ENCODE results near the gene TUSC2. TPM values are rescaled to one million over a fixed set of nuclear protein-coding genes. Genes with fewer than 3 reads are reported as not detected.

The TUSC2 gene
- total and polyA plus RNA-seq, 2 experiments from 2014 or later, result 41.6 to 71.0 TPM

DNA sequence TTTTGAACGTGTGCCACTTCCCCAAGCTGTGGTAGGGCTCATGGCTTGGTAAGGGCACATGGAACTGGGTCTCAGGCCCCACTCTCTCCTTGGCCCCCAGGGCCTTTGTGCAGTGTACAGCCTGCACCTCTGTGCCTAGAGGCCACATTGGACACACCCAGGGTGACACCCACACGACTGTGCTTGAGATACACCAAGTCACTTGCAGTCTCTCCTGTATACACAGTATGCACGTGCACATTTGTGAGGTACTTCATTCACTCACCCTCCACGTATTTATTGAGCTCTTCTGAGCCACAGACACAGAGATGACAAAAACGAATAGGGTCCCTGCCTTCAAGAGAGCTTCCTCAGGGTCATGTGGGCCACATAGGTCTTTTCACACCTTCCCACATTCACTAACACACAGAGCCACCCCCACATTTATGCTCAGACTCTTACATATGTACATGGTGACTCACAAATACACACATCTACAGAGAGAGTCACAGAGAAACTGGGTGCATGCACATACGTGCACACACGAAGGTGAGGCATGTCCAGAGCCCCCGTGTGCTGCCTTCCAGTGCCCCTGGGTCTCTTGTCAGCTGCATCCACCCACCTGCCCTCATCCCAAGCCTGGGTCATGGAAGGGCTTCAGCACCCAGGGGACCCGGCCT lies 41.1 kb upstream of the TUSC2 start:
- 0 out of 2 replicates have a peak, but pooled peaks cover 5% of the 10 kb centered on the region for H3F3A ChIP-seq (replicated peaks; ENCODE audit: low read depth)
- H3K79me2 ChIP-seq (replicated peaks; ENCODE audit: insufficient read depth), result no peaks in the 10 kb centered on the region
- no peaks in the 10 kb centered on the region for H4K20me1 ChIP-seq (replicated peaks; ENCODE audit: insufficient read depth)
- TF ChIP-seq REST (IDR thresholded peaks at IDR 0.05; ENCODE audit: unreplicated experiment) (no peak), JUNB (IDR thresholded peaks at IDR 0.05; ENCODE audit: unreplicated experiment) (no peak), NANOG (IDR thresholded peaks at IDR 0.05; ENCODE audit: borderline replicate concordance) (no peak), EZH2 (IDR thresholded peaks at IDR 0.05; ENCODE audit: low read depth, unreplicated experiment) (no peak), ZNF114 (CRISPR knock-in tag; IDR thresholded peaks at IDR 0.05) (no peak)
- TF ChIP-seq, protein P1, sequence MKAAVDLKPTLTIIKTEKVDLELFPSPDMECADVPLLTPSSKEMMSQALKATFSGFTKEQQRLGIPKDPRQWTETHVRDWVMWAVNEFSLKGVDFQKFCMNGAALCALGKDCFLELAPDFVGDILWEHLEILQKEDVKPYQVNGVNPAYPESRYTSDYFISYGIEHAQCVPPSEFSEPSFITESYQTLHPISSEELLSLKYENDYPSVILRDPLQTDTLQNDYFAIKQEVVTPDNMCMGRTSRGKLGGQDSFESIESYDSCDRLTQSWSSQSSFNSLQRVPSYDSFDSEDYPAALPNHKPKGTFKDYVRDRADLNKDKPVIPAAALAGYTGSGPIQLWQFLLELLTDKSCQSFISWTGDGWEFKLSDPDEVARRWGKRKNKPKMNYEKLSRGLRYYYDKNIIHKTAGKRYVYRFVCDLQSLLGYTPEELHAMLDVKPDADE (IDR thresholded peaks at IDR 0.05), result no peak
- no peaks in the 10 kb centered on the region for H3K36me3 ChIP-seq (ENCODE audit: insufficient read depth)
- H3K4me3 ChIP-seq, result no peak overlapping the region
- Mint-ChIP-seq H3K27ac (no peak overlapping the region), H3K27me3 (ENCODE audit: insufficient read depth, low read depth, poor library complexity) (peaks cover 23% of the 10 kb centered on the region), H3K4me3 (no peak overlapping the region; the same call in 2 of the 3 replicates), H3K4me1 (peaks cover 29% of the 10 kb centered on the region), H3K36me3 (ENCODE audit: low read depth) (no peaks in the 10 kb centered on the region; the same call in 2 of the 3 replicates), H3K9me3 (no peaks in the 10 kb centered on the region; the same call in 2 of the 3 replicates)
- no peak overlapping the region for H3K27ac ChIP-seq (ENCODE audit: low read depth)
- no peaks in the 10 kb centered on the region for H3K9me2 ChIP-seq (ENCODE audit: insufficient read depth)
- 0 out of 2 replicates have a peak, but pooled peaks cover 3% of the 10 kb centered on the region for H3K27me3 ChIP-seq (ENCODE audit: insufficient read depth)
- peaks cover 8% of the 10 kb centered on the region for H3K4me1 ChIP-seq (ENCODE audit: insufficient read depth)
- no peak overlapping the region for H3K4me2 ChIP-seq
- no peak for DNase-seq (ENCODE audit: low spot score)
- no peak for ATAC-seq
- H2AFZ ChIP-seq, result no peak overlapping the region

DNA sequence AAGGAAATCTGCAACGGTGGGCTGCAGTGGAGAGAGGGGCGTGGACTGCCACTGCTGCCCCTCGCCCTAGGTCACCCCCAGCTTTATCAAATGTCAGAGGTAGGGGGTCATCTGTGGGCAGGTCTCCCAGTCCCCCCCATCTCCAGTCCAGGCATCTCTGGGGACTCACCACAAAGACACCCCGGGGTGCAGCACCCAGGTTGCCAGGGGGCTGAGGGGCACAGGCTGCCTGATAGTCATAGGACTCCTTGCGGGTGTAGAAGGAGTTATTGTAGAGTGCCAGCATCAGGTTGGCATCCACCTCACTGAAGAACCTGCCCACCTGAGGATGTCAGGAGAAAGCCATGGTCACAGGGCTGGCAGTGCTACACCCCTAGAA lies 37.8 kb upstream of the TUSC2 start:
- Mint-ChIP-seq H3K4me3 (peak overlapping the region; percentile 77), H3K27me3 (ENCODE audit: insufficient read depth, low read depth, poor library complexity) (peaks cover 19% of the 10 kb centered on the region), H3K36me3 (ENCODE audit: low read depth) (no peaks in the 10 kb centered on the region), H3K4me1 (peaks cover 8% of the 10 kb centered on the region), H3K9me3 (no peaks in the 10 kb centered on the region), H3K27ac (0 out of 2 replicates have a peak overlapping the region, but pooled peaks have one; percentile 40)
- TF ChIP-seq REST (IDR thresholded peaks at IDR 0.05; ENCODE audit: unreplicated experiment) (no peak), STAT1 (IDR thresholded peaks at IDR 0.05; ENCODE audit: unreplicated experiment) (no peak), EZH2phosphoT487 (IDR thresholded peaks at IDR 0.05; ENCODE audit: unreplicated experiment) (no peak), EZH2 (IDR thresholded peaks at IDR 0.05; ENCODE audit: low read depth, unreplicated experiment) (no peak)
- TF ChIP-seq, protein P1 (IDR thresholded peaks at IDR 0.05), result no peak
- TF ChIP-seq, protein P2, sequence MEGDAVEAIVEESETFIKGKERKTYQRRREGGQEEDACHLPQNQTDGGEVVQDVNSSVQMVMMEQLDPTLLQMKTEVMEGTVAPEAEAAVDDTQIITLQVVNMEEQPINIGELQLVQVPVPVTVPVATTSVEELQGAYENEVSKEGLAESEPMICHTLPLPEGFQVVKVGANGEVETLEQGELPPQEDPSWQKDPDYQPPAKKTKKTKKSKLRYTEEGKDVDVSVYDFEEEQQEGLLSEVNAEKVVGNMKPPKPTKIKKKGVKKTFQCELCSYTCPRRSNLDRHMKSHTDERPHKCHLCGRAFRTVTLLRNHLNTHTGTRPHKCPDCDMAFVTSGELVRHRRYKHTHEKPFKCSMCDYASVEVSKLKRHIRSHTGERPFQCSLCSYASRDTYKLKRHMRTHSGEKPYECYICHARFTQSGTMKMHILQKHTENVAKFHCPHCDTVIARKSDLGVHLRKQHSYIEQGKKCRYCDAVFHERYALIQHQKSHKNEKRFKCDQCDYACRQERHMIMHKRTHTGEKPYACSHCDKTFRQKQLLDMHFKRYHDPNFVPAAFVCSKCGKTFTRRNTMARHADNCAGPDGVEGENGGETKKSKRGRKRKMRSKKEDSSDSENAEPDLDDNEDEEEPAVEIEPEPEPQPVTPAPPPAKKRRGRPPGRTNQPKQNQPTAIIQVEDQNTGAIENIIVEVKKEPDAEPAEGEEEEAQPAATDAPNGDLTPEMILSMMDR (conservative IDR thresholded peaks at IDR 0.05; ENCODE audit: low read depth in 2 of 2), result no peak
- Histone ChIP-seq H3K79me2 (replicated peaks; ENCODE audit: insufficient read depth) (no peaks in the 10 kb centered on the region), H3K27me3 (ENCODE audit: insufficient read depth) (peaks cover 11% of the 10 kb centered on the region; the same call in 1 of the 2 replicates), H3K4me3 (peak overlapping the region; percentile 78), H4K20me1 (replicated peaks; ENCODE audit: insufficient read depth) (no peaks in the 10 kb centered on the region), H3K9me2 (ENCODE audit: insufficient read depth) (no peaks in the 10 kb centered on the region), H3K4me1 (ENCODE audit: insufficient read depth) (no peaks in the 10 kb centered on the region; the same call in 1 of the 2 replicates), H3K27ac (ENCODE audit: low read depth) (no peak overlapping the region), H3K4me2 (peak overlapping the region; percentile 95), H3F3A (replicated peaks; ENCODE audit: low read depth) (0 out of 2 replicates have a peak, but pooled peaks cover 5% of the 10 kb centered on the region), H3K36me3 (ENCODE audit: insufficient read depth) (no peaks in the 10 kb centered on the region), H2AFZ (peak overlapping the region; percentile 86; the same call in 1 of the 2 replicates)
- DNase-seq (ENCODE audit: low spot score) (no peak), ATAC-seq (no peak)

Measured in GM23338 (cell line).